Stomach (tissue), 4 donors: ENCODE data around the gene TRDMT1.

ENCODE experiments used
- EP300 ChIP-seq: sonication (generic); formaldehyde crosslinking; IDR thresholded peaks from one replicate; pipeline ENCODE4 v1.6.1; 2017; ENCODE audit warnings: antibody characterized with exemption
- POLR2A ChIP-seq, 4 donors: fragments of 450-650 bp; IDR thresholded peaks; one replicate each; pipeline ENCODE4 v1.6.1; 2016; ENCODE audit warnings: antibody characterized with exemption in 4 of 4, control low read depth in 2 of 4, mild to moderate bottlenecking in 1 of 4, moderate library complexity in 1 of 4
- TF ChIP-seq, protein P1 (sequence below), 7 experiments: fragments of 450-650 bp in 4 of 7; fragments of 200-600 bp in 3 of 7; sonication (generic) in 3 of 7; IDR thresholded peaks; one replicate each; pipeline ENCODE4 v1.5.1; 2016 to 2019; ENCODE audit warnings: antibody characterized with exemption in 7 of 7, control low read depth in 2 of 7, mild to moderate bottlenecking in 1 of 7

- no peak for TF ChIP-seq EP300
- TF ChIP-seq, protein P1, sequence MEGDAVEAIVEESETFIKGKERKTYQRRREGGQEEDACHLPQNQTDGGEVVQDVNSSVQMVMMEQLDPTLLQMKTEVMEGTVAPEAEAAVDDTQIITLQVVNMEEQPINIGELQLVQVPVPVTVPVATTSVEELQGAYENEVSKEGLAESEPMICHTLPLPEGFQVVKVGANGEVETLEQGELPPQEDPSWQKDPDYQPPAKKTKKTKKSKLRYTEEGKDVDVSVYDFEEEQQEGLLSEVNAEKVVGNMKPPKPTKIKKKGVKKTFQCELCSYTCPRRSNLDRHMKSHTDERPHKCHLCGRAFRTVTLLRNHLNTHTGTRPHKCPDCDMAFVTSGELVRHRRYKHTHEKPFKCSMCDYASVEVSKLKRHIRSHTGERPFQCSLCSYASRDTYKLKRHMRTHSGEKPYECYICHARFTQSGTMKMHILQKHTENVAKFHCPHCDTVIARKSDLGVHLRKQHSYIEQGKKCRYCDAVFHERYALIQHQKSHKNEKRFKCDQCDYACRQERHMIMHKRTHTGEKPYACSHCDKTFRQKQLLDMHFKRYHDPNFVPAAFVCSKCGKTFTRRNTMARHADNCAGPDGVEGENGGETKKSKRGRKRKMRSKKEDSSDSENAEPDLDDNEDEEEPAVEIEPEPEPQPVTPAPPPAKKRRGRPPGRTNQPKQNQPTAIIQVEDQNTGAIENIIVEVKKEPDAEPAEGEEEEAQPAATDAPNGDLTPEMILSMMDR (IDR thresholded peaks at IDR 0.05), result no peak
- no peak for TF ChIP-seq POLR2A (IDR thresholded peaks at IDR 0.05)
Measured at GRCh38 chr10:17175551-17175950, 25.9 kb downstream of the TRDMT1 start.
